Measurements from ENCODE around the gene FOSL1.

DNA sequence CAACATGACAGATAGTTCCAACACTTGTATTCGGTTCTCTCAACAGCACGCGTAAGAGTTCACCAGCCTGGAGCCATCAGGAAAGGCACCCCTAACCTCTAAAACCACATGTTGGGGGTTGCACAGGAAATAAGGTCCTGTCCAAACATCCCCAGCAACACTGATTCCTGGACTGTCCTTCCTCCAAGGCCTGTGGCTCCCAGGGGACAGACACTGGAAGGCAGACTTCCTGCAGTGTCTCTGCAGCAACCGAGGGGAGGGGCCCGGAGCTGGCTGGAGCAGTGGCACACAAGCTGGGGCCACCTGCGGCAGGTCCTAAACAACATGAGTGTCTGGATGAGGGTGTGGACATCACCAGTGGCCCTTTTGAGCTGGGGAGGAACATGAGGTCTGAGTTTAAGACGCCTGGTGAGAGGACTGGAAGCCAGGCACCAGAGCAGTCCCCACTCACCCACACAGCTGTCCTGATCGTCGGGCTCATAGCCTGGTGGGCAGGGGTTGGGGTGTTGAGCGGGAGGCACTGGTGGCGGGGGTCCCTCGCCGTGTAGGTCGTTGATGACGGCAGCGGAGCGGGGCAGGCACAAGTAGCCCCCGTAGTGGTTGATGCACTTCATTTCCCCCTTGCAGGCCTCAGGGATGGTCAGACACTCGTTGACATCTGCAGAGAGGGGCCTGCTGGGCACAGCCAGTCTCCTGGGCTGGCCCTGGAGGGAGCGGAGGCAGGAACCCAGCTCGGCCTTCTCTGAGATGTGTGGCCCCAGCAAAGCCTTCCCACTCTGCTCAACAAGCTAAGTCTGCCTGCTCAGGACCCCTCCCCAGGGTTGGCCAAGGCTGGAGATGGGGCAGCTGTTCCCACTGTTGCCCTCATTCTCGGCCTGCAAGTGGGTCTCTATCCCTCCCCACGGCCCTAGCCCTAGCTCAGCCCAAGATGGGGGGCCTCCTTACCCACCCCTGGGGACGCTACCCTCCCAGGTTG is 29.2 kb downstream of the FOSL1 start:
- no peak for TF ChIP-seq SP1 (IDR thresholded peaks at IDR 0.05)
- no peak for TF ChIP-seq RAD21 (IDR thresholded peaks at IDR 0.05)
- TF ChIP-seq, protein P1, sequence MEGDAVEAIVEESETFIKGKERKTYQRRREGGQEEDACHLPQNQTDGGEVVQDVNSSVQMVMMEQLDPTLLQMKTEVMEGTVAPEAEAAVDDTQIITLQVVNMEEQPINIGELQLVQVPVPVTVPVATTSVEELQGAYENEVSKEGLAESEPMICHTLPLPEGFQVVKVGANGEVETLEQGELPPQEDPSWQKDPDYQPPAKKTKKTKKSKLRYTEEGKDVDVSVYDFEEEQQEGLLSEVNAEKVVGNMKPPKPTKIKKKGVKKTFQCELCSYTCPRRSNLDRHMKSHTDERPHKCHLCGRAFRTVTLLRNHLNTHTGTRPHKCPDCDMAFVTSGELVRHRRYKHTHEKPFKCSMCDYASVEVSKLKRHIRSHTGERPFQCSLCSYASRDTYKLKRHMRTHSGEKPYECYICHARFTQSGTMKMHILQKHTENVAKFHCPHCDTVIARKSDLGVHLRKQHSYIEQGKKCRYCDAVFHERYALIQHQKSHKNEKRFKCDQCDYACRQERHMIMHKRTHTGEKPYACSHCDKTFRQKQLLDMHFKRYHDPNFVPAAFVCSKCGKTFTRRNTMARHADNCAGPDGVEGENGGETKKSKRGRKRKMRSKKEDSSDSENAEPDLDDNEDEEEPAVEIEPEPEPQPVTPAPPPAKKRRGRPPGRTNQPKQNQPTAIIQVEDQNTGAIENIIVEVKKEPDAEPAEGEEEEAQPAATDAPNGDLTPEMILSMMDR (IDR thresholded peaks at IDR 0.05; ENCODE audit: low read depth, low read length, missing input control) = no peak
- no peak for TF ChIP-seq HNF4G (IDR thresholded peaks at IDR 0.05)
- no peak for TF ChIP-seq TAF1 (conservative IDR thresholded peaks at IDR 0.05)
- no peak for TF ChIP-seq JUND (IDR thresholded peaks at IDR 0.05)
- no peak for TF ChIP-seq YY1 (IDR thresholded peaks at IDR 0.05)
- no peak for TF ChIP-seq EGR1 (IDR thresholded peaks at IDR 0.05; ENCODE audit: low read depth in 2 of 2)
- TF ChIP-seq, protein P2, sequence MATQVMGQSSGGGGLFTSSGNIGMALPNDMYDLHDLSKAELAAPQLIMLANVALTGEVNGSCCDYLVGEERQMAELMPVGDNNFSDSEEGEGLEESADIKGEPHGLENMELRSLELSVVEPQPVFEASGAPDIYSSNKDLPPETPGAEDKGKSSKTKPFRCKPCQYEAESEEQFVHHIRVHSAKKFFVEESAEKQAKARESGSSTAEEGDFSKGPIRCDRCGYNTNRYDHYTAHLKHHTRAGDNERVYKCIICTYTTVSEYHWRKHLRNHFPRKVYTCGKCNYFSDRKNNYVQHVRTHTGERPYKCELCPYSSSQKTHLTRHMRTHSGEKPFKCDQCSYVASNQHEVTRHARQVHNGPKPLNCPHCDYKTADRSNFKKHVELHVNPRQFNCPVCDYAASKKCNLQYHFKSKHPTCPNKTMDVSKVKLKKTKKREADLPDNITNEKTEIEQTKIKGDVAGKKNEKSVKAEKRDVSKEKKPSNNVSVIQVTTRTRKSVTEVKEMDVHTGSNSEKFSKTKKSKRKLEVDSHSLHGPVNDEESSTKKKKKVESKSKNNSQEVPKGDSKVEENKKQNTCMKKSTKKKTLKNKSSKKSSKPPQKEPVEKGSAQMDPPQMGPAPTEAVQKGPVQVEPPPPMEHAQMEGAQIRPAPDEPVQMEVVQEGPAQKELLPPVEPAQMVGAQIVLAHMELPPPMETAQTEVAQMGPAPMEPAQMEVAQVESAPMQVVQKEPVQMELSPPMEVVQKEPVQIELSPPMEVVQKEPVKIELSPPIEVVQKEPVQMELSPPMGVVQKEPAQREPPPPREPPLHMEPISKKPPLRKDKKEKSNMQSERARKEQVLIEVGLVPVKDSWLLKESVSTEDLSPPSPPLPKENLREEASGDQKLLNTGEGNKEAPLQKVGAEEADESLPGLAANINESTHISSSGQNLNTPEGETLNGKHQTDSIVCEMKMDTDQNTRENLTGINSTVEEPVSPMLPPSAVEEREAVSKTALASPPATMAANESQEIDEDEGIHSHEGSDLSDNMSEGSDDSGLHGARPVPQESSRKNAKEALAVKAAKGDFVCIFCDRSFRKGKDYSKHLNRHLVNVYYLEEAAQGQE (IDR thresholded peaks at IDR 0.05) = no peak
- TF ChIP-seq GABPA (IDR thresholded peaks at IDR 0.05 in 1 of 2, conservative IDR thresholded peaks at IDR 0.05 in 1 of 2) = no peak
- TF ChIP-seq, protein P3, sequence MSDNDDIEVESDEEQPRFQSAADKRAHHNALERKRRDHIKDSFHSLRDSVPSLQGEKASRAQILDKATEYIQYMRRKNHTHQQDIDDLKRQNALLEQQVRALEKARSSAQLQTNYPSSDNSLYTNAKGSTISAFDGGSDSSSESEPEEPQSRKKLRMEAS (IDR thresholded peaks at IDR 0.05) = no peak

All from liver (tissue), 3 donors.